HG02840 (cell line): ENCODE results near the gene IL17F.

Source experiments
- ATAC-seq: cut with Tn5 transposase; IDR thresholded peaks from one replicate; pipeline ENCODE4 v1.9.1; 2021; ENCODE audit warnings: mild to moderate bottlenecking, moderate library complexity, moderate number of reproducible peaks; ENCODE audit not compliant: unreplicated experiment, low FRiP score

The IL17F gene

DNA sequence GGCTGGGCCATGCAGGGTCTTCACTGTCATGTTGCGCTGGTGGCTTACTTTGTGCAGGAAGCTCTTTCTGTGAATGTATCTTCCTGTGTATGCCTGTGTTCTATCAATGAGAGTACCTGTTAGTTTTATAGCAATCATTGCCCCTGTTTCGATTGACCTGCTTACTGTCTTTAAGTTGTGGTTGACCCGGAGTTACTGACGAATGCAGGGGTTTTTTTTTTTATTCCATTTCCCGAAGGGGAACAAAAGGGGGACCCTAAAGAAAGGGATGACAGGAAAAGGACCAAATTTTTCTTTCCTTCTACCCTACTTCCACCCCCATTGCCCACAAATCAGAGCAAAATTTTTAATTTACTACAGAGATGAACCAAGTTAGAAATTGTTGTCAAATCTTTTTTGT lies at the start of gene IL17F:
TSS of gene IL17F (minus strand) at position 101 of the 400 bp plus-strand sequence. CDS start at position 30, 71 bp downstream.
- no peak for ATAC-seq

GRCh38 chr6:52293067-52293466 lies 48.8 kb upstream of the IL17F start:
- no peak for ATAC-seq

DNA sequence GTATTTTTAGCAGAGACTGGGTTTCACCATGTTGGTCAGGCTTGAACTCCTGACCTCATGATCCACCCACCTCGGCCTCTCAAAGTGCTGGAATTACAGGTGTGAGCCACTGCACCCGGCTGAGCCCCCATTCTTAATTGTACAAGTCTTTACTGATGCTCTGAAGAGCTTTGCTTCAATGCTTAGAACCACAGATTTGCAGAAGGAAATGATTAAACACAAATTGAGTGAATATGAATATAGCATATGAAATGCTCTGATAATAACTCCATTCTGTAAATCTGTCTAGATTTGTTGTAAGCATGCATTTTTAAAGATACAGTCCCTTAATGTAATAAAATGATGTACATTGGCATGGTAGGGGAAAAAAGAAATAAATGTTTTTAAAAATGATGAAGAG lies 44.5 kb upstream of the IL17F start:
- no peak for ATAC-seq

DNA sequence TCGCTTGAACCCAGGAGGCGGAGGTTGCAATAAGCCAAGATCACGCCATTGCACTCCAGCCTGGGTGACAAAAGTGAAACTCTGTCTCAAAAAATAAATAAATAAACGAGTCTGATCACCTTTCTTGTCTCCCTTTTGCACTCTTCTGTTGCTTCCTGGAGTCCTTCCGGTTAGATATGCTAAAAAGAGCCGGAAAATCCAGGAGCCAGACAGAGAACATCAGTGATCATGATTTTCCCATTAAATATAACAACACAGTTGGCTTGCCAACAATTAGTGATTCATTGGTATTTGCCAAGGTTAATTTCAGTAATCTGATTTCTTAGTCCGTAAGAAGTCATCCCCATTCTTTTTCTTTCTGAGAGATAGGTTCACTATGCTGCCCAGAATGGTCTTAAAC lies 43.9 kb upstream of the IL17F start:
- no peak for ATAC-seq

DNA sequence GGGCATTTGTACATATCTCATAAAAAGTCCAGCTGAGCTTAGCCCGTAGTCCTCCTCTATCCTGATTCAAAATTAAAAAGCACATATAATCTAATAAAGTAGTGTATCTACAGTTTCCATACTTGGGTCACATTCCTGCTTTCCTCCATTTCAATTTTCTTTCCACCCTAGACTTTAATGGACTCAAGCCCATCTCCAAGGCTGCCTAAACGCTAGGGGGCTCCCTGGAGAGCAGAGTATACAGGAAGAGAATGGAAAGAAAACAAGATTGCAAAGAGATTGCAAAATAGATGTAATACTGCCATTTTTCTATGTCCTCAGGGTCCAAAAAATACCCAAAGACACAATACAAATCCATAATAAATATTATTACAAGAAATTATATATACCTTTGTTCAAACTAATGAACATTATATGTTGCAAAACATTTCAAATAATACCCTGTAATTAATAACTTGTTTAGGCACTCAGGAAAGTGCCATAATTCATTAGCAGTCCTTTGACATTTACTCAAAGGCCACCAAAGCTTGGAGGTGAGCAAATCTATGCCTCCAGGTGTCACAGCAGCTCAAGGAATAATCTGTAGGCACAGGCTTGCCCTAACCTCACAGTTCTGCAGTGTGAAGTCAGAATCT lies 42.6 kb upstream of the IL17F start:
- no peak for ATAC-seq

DNA sequence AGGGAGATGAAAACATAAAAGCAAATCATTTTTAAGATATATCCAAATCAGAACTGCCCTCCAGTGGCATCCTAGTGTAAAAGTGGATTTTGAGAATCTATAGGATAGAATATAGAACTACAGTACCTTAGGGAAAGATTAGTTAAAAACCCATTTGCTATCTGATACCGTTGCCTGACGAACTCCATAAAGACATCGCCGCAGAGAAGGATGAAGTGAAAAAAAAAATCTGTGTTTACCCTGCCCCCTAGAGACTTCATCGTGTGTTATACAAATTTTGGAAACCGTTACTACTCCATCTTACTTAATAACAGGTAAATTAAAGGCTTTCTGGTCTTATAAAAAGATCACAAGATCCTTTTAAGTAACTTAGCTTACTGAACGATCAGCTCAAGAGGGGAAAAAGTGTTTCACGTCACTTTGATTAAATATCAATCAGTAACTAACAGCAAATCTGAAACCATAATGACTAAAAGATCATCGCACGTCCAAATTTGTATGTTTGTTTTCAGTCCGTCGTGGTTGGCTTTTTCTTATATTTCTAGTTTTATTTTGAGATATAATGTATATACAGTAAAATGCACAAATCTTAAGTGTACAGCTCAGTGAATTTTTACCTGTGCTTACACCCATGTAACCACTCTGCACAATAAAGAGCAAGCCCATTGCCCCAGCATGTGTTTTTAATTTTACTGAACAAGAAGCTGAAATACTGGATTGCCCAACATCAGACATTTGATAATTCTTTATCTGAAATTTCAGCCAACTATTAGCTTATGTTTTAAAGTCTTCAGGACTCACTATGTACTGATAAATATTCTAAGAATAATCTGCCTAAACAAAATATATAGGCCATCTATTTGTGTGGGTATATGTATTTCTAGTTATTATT lies 41.1 kb upstream of the IL17F start:
- ATAC-seq, result no peak

GRCh38 chr6:52284460-52285176 lies 40.3 kb upstream of the IL17F start, which contains the start of gene MCM3:
TSS of gene MCM3 (minus strand) at chr6:52284742. CDS start at chr6:52284674, 68 bp downstream.
- peak; percentile 98 for ATAC-seq

DNA sequence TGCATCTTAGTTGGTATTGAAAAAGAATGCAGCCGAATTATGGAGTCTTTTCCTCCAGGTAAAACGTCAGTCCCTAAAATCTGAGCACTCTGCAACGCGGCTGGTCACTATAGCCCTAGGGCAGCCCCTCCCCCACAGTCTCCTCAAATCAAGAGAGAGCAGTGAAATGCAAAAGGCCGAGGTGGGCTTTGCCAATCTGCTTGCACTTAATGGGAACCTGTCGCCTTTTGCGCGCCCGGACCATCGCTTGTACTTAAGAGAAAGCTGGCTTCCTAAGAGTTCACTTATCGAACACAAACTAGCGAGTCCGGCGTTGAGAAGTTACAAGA lies 39.8 kb upstream of the IL17F start:
- ATAC-seq, result peak; percentile 6

DNA sequence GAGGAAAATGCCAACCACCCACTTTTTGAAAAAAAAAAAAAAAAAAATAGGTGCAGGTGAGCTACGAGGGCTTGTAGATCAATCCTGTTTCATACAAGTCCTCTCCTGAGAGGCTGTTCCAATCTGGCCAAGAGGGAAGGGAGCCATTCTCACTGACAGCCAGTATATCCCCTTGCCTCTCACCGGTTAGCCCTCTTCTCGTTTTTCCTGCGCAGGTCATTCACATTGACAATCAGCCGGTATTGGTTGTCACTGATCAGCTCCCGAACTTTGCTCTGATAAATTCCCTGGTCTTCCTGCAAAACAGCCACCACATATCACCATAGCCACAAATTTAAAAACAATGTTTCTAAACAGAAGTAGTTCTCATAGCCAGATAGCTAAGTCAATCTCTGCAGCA lies 38.8 kb upstream of the IL17F start:
- no peak for ATAC-seq

GRCh38 chr6:52276130-52276529 lies 31.8 kb upstream of the IL17F start:
- ATAC-seq, result no peak

GRCh38 chr6:52271852-52272460 lies 27.7 kb upstream of the IL17F start:
- no peak for ATAC-seq

DNA sequence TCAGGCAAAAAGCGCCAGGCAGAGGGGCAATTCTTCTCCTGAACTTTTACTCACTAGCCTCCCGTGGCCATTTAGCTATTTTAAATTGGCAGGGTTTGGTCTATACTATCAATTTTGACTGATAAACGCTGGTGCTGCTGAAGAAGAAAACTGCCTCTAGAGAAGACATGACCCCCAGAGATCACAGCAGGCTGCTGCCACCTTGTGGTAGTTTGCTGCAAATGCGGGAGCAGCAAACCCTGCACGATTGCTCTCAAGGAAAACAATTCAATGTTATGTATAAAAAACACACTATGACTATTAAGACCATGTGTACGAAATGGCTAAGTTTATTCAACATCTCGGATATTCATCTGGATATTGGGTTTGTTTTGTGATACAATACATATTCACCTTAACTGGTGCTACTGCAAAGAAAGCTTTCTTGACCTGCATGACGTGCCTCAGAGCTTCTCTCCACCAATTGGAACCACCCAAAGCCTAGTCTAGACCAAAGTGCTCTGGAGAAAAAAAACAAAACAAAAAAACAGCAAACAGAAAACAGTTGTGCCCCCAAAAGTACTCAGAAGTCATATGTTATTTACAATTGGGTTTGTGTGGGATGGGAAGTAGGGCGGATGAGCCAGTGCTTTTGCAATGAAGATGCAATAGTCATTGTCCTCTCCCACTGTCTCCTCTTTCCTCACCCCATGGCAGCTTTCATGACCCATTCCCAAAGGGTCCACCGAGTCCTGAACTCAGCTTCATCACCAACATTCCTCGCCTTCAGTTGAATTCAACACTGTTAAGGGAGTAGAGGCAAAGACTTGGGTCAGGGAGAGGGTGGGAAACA lies 19.6 kb upstream of the IL17F start:
- peak; percentile 55 for ATAC-seq

DNA sequence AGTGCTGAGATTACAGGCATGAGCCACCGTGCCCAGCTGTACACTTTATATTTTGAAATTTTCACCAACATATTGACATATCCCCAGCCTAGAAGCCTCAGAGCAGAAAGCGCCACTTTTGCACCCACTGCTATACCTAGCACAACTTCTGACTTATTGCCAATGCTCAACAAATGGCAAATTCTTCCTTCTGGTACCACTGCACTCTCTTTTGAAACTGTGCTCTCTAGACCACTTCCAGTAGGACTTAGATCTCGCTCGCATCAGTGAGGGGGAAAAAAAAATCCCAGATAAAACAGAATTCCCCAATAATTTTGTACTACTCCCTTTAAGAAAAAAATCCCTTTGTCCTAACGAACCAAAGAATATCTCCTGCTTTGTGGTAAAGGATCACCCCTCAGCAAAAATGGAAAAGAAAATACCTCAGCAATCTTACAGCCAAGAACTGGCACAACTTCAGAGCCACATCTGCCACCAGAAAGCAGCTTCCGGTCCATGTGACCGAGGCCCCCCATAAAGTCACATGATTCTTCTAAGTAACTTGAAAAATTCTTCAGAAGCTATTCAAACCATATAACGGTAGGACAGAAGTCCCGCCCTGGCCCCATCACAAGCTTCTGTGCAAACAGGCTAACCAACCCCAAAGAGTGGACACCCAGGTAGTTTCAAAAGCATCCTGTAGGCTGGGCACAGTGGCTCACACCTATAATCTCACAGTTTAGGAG lies 18.5 kb upstream of the IL17F start:
- ATAC-seq, result no peak

DNA sequence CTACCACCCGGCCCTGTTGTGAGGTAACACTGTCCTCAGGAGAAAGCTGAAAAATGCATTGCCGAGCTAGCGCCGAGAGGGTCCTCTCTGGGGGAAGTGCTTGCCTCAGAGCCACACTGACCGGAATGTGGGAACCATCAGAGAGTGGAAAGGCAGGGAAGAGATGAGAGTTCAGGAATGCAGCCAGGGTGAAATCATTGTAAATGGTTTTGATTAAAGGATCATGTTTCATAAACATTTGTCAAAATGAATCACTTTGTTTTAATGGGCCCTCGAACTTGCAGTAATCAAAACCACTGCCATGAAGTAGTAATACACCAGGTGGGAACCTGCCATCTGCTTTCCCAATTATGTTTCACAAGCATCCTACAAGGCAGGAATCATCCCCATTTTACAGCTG lies 16.9 kb upstream of the IL17F start:
- no peak for ATAC-seq

DNA sequence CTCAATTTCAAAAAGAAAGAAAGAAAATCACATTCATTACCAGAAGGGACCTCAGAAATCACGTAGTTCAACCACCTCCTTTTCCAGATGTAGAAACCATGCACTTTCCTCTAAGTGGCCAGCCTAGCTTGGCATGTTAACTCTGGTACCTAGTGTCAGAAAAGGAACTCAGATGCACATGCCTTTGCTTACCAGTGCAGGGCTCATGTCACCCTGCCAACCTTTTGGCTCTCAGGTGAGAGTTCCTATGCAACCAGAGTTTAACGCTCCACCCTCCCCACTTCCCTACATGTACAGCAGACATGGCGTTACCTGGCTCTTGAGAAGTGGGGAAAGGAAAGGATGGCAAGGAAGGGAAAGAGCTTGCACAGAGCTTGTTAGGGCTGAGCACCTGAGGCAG lies 16.3 kb upstream of the IL17F start:
- no peak for ATAC-seq

GRCh38 chr6:52255434-52255833 lies 11.1 kb upstream of the IL17F start:
- ATAC-seq, result no peak

- no peak for ATAC-seq
These were observed 10.6 kb upstream of the IL17F start for GRCh38 chr6:52254731-52255378.

GRCh38 chr6:52253494-52253893 lies 9.2 kb upstream of the IL17F start:
- ATAC-seq, result no peak

- no peak for ATAC-seq
These were observed 6.8 kb upstream of the IL17F start for GRCh38 chr6:52251113-52251512.
